Adrenal gland (tissue), 5 donors: Measurements from ENCODE around the gene HYAL1.

ENCODE experiments used
- CTCF ChIP-seq, 6 experiments: fragments of 450-650 bp in 4 of 6; fragments of 200-600 bp in 2 of 6; sonication (generic) in 1 of 6; IDR thresholded peaks; 1 replicate in 5 of 6; 2 replicates in 1 of 6; pipeline versions ENCODE4 v1.5.1 to v1.8.0; 2016 to 2021; ENCODE audit warnings: antibody characterized with exemption in 6 of 6, mild to moderate bottlenecking in 2 of 6, moderate library complexity in 1 of 6
- POLR2A ChIP-seq, 2 donors: fragments of 450-650 bp; IDR thresholded peaks; one replicate each; pipeline ENCODE4 v1.6.1; 2017; ENCODE audit warnings: antibody characterized with exemption in 2 of 2, mild to moderate bottlenecking in 2 of 2, moderate library complexity in 1 of 2
- donor health status: DM: no; HTN: no; CAD: no.

DNA sequence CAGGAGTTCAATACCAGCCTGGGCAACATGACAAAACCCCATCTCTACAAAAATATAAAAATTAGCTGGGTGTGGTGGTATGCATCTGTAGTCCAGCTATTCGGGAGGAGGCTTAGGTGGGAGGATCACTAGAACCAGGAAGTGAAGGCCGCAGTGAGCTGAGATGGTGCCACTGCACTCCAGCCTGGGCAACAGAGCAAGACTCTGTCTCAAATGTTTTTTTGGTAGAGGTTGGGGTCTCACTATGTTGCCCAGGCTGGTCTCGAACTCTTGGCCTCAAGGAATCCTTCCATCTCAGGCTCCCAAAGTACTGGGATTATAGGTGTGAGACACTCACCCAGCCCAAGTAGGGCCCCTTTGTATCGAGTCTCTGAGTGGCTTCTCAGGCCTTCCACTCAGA, 9.3 kb downstream of the HYAL1 start:
- TF ChIP-seq CTCF (IDR thresholded peaks at IDR 0.05): no peak
- no peak for TF ChIP-seq POLR2A (IDR thresholded peaks at IDR 0.05)
